B cell (primary cell): ENCODE measurements around the gene AKR7A3. TPM values are rescaled to one million over a fixed set of nuclear protein-coding genes. Genes with fewer than 3 reads are reported as not detected.

ENCODE experiments used
- ATAC-seq: fragments of 200-7000 bp; cut with Tn5 transposase; one replicate; pipeline ENCODE4 v1.10.0; 2021; ENCODE audit warnings: low read depth, mild to moderate bottlenecking, moderate number of reproducible peaks, moderate library complexity
- CTCF ChIA-PET: fragments of 350-600 bp; sonication (Branson Sonifier 250); formaldehyde crosslinking; loops from one replicate; lab custom pipeline; 2021; ENCODE audit warnings: antibody characterized with exemption, inconsistent platforms; lab: Charles Lee
- POLR2A ChIA-PET: fragments of 350-600 bp; sonication (Branson Sonifier 250); formaldehyde crosslinking; loops from one replicate; lab custom pipeline; 2021; ENCODE audit warnings: antibody characterized with exemption; lab: Charles Lee
- DNase-seq: peaks from one replicate; pipeline ENCODE4 v3.0.0; 2013
- H2AFZ ChIP-seq: 2 replicates; pipeline ENCODE4 v1.6.1; 2012; ENCODE audit warnings: mild to moderate bottlenecking, low read depth, low read length; ENCODE audit not compliant: insufficient read depth, poor library complexity, severe bottlenecking
- H3K27ac ChIP-seq, 2 donors: 1 replicate in 1 of 2; 2 replicates in 1 of 2; pipeline ENCODE4 v1.5.1; 2012 to 2013; ENCODE audit warnings: low read length in 2 of 2, mild to moderate bottlenecking in 2 of 2, moderate library complexity in 1 of 2
- H3K27me3 ChIP-seq, 4 experiments: fragments of 200-600 bp in 1 of 4; sonication (generic) in 1 of 4; replicated peaks in 1 of 4; 1 replicate in 2 of 4; 2 replicates in 2 of 4; pipeline versions ENCODE4 v1.6.1 to v1.7.0; 2013 to 2016; ENCODE audit warnings: low read length in 3 of 4, mild to moderate bottlenecking in 2 of 4, mixed read lengths in 1 of 4, moderate library complexity in 1 of 4; ENCODE audit not compliant: insufficient read depth in 4 of 4, control insufficient read depth in 3 of 4; ENCODE audit errors: control extremely low read depth in 1 of 4
- H3K36me3 ChIP-seq, 2 experiments: replicated peaks in 1 of 2; 1 replicate in 1 of 2; 2 replicates in 1 of 2; pipeline versions ENCODE4 v1.6.1 to v1.7.1; 2013; ENCODE audit warnings: low read length in 1 of 2; ENCODE audit not compliant: insufficient read depth in 2 of 2, control insufficient read depth in 1 of 2; ENCODE audit errors: control extremely low read depth in 1 of 2, extremely low read depth in 1 of 2
- H3K4me1 ChIP-seq, 2 donors: fragments of 200-600 bp in 1 of 2; sonication (generic) in 1 of 2; 1 replicate in 1 of 2; 2 replicates in 1 of 2; pipeline versions ENCODE4 v1.5.1 to v1.6.1; 2013 to 2017; ENCODE audit warnings: low read length in 2 of 2; ENCODE audit not compliant: control insufficient read depth in 2 of 2, insufficient read depth in 2 of 2
- H3K4me2 ChIP-seq: replicated peaks from 2 replicates; pipeline ENCODE3; 2012; ENCODE audit warnings: mild to moderate bottlenecking, low read depth, low read length; ENCODE audit not compliant: poor library complexity, severe bottlenecking
- H3K4me3 ChIP-seq, 5 experiments: fragments of 200-600 bp in 1 of 5; sonication (generic) in 1 of 5; 1 replicate in 3 of 5; 2 replicates in 2 of 5; pipeline versions ENCODE4 v1.5.1 to v1.7.0; 2011 to 2016; ENCODE audit warnings: low read length in 4 of 5, mild to moderate bottlenecking in 4 of 5, low read depth in 2 of 5, control low read depth in 1 of 5, moderate library complexity in 1 of 5; ENCODE audit not compliant: insufficient read depth in 1 of 5; ENCODE audit errors: control extremely low read depth in 1 of 5, extremely low read depth in 1 of 5
- H3K79me2 ChIP-seq: fragments of 200-600 bp; sonication (generic); one replicate; pipeline ENCODE4 v1.6.0; 2016; ENCODE audit warnings: low read length; ENCODE audit not compliant: control insufficient read depth, insufficient read depth
- H3K9ac ChIP-seq: fragments of 200-600 bp; sonication (generic); 2 replicates; pipeline ENCODE4 v1.6.1; 2017; ENCODE audit warnings: mild to moderate bottlenecking, low read length, moderate library complexity
- H3K9me3 ChIP-seq, 3 donors: one replicate each; pipeline versions ENCODE4 v1.6.1 to v1.7.1; 2013; ENCODE audit warnings: low read length in 2 of 3; ENCODE audit not compliant: control insufficient read depth in 2 of 3, insufficient read depth in 1 of 3; ENCODE audit errors: control extremely low read depth in 1 of 3
- H4K20me1 ChIP-seq: 2 replicates; pipeline ENCODE4 v1.6.0; 2012; ENCODE audit warnings: mild to moderate bottlenecking, low read length; ENCODE audit not compliant: insufficient read depth, control insufficient read depth, poor library complexity, severe bottlenecking
- H3K27ac Mint-ChIP-seq: one replicate; pipeline ENCODE4 v1.8.0; 2021; ENCODE audit warnings: mixed read lengths
- H3K27me3 Mint-ChIP-seq: one replicate; pipeline ENCODE4 v1.8.0; 2021; ENCODE audit warnings: mixed read lengths
- H3K4me1 Mint-ChIP-seq: one replicate; pipeline ENCODE4 v1.8.0; 2021; ENCODE audit warnings: mixed read lengths
- H3K4me3 Mint-ChIP-seq: one replicate; pipeline ENCODE4 v1.8.0; 2021; ENCODE audit warnings: mixed read lengths
- H3K9me3 Mint-ChIP-seq: one replicate; pipeline ENCODE4 v1.8.0; 2022; ENCODE audit warnings: mixed read lengths; ENCODE audit not compliant: insufficient read depth
- CTCF ChIP-seq: fragments of 200-600 bp; IDR thresholded peaks from one replicate; pipeline ENCODE4 v1.8.0; 2022; ENCODE audit warnings: antibody characterized with exemption, mild to moderate bottlenecking
- EZH2 ChIP-seq: IDR thresholded peaks from 2 replicates; pipeline ENCODE4 v1.6.1; 2012; ENCODE audit warnings: borderline replicate concordance, low read depth, mild to moderate bottlenecking, moderate library complexity, low read length; ENCODE audit not compliant: insufficient read depth, poor library complexity, severe bottlenecking
- WGBS: methylation state at CpG from one replicate; pipeline ENCODE4 v1.1.5; 2013; ENCODE audit warnings: missing lambda C conversion rate; ENCODE audit not compliant: insufficient coverage; 5-methylcytosine and 5-hydroxymethylcytosine counted together
- intact Hi-C: fragments of 100-400 bp; cut with micrococcal nuclease; formaldehyde crosslinking; loops from one replicate; pipeline ENCODE4 v1.10.0; 2022
- polyA plus RNA-seq: library from polyadenylated mRNA; depleted of rRNA; stranded (reverse); fragments of >200 nt; gene quantifications from 2 replicates; pipeline ENCODE4 v1.2.3, GENCODE V29; 2012
- total RNA-seq, 2 donors: library from RNA; stranded (reverse); fragments of 120-200 nt in 1 of 2; gene quantifications; 1 replicate in 1 of 2; 2 replicates in 1 of 2; pipeline versions ENCODE4 v1.2.3 to v1.2.4, GENCODE V29; 2013 to 2022

Gene AKR7A3
- total and polyA plus RNA-seq, 2 donors (not counting 1 experiment from before 2014, with no cell fraction given), result 0.97 to 1.8 TPM

GRCh38 chr1:19262744-19263143 lies 25.8 kb downstream of the AKR7A3 start:
- H3K27ac Mint-ChIP-seq, result no peak overlapping the region
- H3K36me3 ChIP-seq, result peaks cover 0 to 16% of the 10 kb centered on the region in 2 experiments
- H3K27me3 ChIP-seq, result no peaks in the 10 kb centered on the region
- no peak overlapping the region for H3K4me3 Mint-ChIP-seq
- 88% methylated on average over 4 of the region's 5 CpGs for WGBS
- no peaks in the 10 kb centered on the region for H3K4me1 Mint-ChIP-seq
- no peak overlapping the region for H3K4me3 ChIP-seq
- ATAC-seq (no peak), DNase-seq (no peak)
- no peak for TF ChIP-seq CTCF
- no peak for TF ChIP-seq EZH2
- no peaks in the 10 kb centered on the region for H4K20me1 ChIP-seq
- H3K4me2 ChIP-seq, result no peak overlapping the region
- intact Hi-C loops, result no loop called here
- H3K9me3 Mint-ChIP-seq, result no peaks in the 10 kb centered on the region
- H3K27me3 Mint-ChIP-seq, result no peaks in the 10 kb centered on the region
- POLR2A ChIA-PET, result interaction anchor here (0.6 kb wide), 1 partner anchor 281 kb away, joined by 6 read pairs; no protein-coding TSS in a partner anchor
- CTCF ChIA-PET, result no interaction called here
- no peak overlapping the region for H3K9ac ChIP-seq
- H3K4me1 ChIP-seq, result no peaks in the 10 kb centered on the region
- H3K79me2 ChIP-seq, result no peaks in the 10 kb centered on the region
- no peak overlapping the region for H3K27ac ChIP-seq
- H3K9me3 ChIP-seq, result no peaks in the 10 kb centered on the region
- H2AFZ ChIP-seq, result no peak overlapping the region

GRCh38 chr1:19262047-19262446 lies 26.5 kb downstream of the AKR7A3 start:
- DNase-seq (no peak), ATAC-seq (no peak)
- no peak overlapping the region for H3K27ac Mint-ChIP-seq
- WGBS, result 92% methylated on average over 4 of the region's 5 CpGs
- no peak overlapping the region for H3K4me3 Mint-ChIP-seq
- H3K27me3 ChIP-seq, result no peaks in the 10 kb centered on the region
- H3K36me3 ChIP-seq, result peaks cover 0 to 23% of the 10 kb centered on the region in 2 experiments
- intact Hi-C loops, result no loop called here
- no peak overlapping the region for H3K27ac ChIP-seq
- CTCF ChIA-PET, result no interaction called here
- no peaks in the 10 kb centered on the region for H3K27me3 Mint-ChIP-seq
- no peak overlapping the region for H3K4me3 ChIP-seq
- H2AFZ ChIP-seq, result no peak overlapping the region
- no peaks in the 10 kb centered on the region for H3K4me1 Mint-ChIP-seq
- no peaks in the 10 kb centered on the region for H3K4me1 ChIP-seq
- POLR2A ChIA-PET, result no interaction called here
- no peaks in the 10 kb centered on the region for H3K79me2 ChIP-seq
- TF ChIP-seq CTCF, result no peak
- no peak for TF ChIP-seq EZH2
- no peak overlapping the region for H3K9ac ChIP-seq
- H3K9me3 ChIP-seq, result no peaks in the 10 kb centered on the region
- no peaks in the 10 kb centered on the region for H3K9me3 Mint-ChIP-seq
- no peak overlapping the region for H3K4me2 ChIP-seq
- H4K20me1 ChIP-seq, result peaks cover 3% of the 10 kb centered on the region
